HUES48 (cell line): ENCODE results near the gene JMJD8.

Experiments used
- H3K27ac ChIP-seq: one replicate; pipeline ENCODE4 v1.7.0; 2013; ENCODE audit warnings: low read depth, low read length, inconsistent platforms
- H3K27me3 ChIP-seq: 2 replicates; pipeline ENCODE4 v1.6.1; 2013; ENCODE audit warnings: mild to moderate bottlenecking, low read length; ENCODE audit not compliant: control insufficient read depth, insufficient read depth
- H3K36me3 ChIP-seq: 2 replicates; pipeline ENCODE4 v1.6.1; 2013; ENCODE audit warnings: low read length; ENCODE audit not compliant: control insufficient read depth, insufficient read depth
- H3K4me1 ChIP-seq: 2 replicates; pipeline ENCODE4 v1.6.1; 2013; ENCODE audit warnings: mild to moderate bottlenecking, low read length; ENCODE audit not compliant: control insufficient read depth, insufficient read depth
- H3K4me3 ChIP-seq: 2 replicates; pipeline ENCODE4 v1.5.1; 2013; ENCODE audit warnings: mild to moderate bottlenecking, low read depth, low read length
- H3K9ac ChIP-seq: 2 replicates; pipeline ENCODE4 v1.6.1; 2013; ENCODE audit warnings: mild to moderate bottlenecking, low read depth, low read length, moderate library complexity
- H3K9me3 ChIP-seq: 2 replicates; pipeline ENCODE4 v1.6.1; 2013; ENCODE audit warnings: low read length; ENCODE audit not compliant: control insufficient read depth, insufficient read depth

The JMJD8 gene

GRCh38 chr16:649631-650030 is 34.5 kb downstream of the JMJD8 start:
- Histone ChIP-seq H3K27ac (peak overlapping the region; percentile 86), H3K4me1 (peaks cover 4% of the 10 kb centered on the region; the same call in 1 of the 2 replicates), H3K4me3 (peak overlapping the region; percentile 79), H3K36me3 (peaks cover 15% of the 10 kb centered on the region; the same call in 1 of the 2 replicates), H3K9ac (peak overlapping the region; percentile 48; the same call in 1 of the 2 replicates), H3K9me3 (no peaks in the 10 kb centered on the region), H3K27me3 (no peaks in the 10 kb centered on the region)

DNA sequence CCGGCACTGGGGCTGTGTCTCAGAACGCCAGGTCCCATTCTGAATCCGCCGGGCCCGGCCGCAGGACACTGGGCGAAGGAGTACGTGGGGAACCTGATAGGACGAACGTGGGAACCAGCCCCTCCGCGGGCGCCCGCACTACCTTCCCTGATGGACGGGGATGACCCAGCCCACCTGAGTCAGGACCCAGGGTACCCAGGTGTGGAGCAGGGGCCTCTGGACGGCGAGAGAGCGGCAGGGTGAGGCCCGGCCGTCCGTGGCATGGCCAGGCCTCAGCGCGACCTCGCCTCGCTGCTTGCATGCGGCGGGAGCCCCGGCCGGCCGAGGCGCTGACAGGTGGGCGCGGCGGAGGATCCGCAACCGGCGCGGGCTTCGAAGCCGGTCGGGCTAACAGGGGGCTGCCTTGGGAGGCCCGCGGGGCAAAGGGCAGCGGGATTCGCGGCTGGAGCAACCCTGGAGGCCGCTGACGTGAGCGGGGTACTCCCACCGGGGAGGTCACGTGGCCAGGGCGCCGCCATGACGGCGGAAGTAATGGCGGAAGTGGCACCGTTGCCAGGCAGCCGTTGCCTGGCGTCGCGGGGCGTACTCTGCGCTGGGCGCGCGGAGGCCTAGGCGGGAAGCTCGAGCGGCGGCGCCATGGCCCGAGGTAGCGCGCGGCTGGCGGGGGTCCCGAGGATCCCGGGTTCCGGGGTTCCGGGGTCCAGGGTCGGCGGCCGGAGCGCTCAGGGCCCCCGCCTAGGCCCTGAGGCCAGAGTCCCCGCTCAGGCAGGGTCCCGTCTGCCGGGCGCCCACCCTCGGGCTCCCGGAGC is 35.1 kb downstream of the JMJD8 start, which contains the start of gene WDR90:
Gene WDR90 (plus strand): TSS at position 585 of the 809 bp plus-strand sequence. CDS start 52 bp downstream, at position 637.
- Histone ChIP-seq H3K27me3 (no peaks in the 10 kb centered on the region), H3K36me3 (peaks cover 14% of the 10 kb centered on the region; the same call in 1 of the 2 replicates), H3K4me1 (peaks cover 4% of the 10 kb centered on the region; the same call in 1 of the 2 replicates), H3K9ac (peak within 1 kb of the TSS; percentile 71; the same call in 1 of the 2 replicates), H3K4me3 (peak within 1 kb of the TSS; percentile 79), H3K27ac (peak within 1 kb of the TSS; percentile 86), H3K9me3 (no peaks in the 10 kb centered on the region)

DNA sequence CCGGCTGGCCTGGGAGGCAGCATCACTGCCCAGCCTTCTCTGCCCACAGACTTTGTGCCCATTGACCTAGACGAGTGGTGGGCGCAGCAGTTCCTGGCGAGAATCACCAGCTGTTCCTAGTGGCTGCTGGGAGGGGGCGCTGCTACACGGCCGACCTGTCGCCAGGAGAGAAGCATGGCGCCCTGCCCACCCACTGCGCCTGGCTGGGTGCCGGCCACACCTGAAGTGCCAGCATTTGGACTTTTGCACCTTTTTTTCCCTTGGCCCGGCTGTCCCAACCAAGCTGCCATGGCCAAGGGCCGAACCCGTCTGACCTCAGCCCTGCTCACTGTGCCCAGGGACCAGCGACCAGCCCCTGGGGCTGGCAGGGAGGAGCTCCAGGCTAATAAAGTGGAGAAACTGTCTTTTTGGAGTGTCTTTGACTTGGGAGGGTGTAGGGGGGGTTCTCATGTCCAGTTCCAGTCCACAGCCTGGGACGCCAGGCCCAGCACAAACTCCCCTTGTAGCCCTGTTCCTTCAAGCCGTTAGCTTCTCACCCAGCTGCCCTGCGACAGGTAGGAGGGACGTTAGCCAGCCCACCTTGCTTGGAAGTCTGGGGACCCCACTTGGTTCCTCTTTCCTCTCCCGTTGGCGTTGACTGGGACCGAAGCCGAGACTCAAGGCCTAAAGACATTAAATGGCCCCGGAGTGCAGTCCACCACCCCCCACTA is 35.9 kb downstream of the JMJD8 start:
- Histone ChIP-seq H3K4me3 (peak overlapping the region; percentile 79), H3K36me3 (peaks cover 7% of the 10 kb centered on the region; the same call in 1 of the 2 replicates), H3K27ac (peak overlapping the region; percentile 86), H3K9ac (no peak overlapping the region), H3K27me3 (no peaks in the 10 kb centered on the region), H3K9me3 (no peaks in the 10 kb centered on the region), H3K4me1 (peaks cover 4% of the 10 kb centered on the region; the same call in 1 of the 2 replicates)

- H3K27me3 ChIP-seq: no peaks in the 10 kb centered on the region
- H3K4me1 ChIP-seq: peaks cover 8% of the 10 kb centered on the region
- H3K9ac ChIP-seq: no peak overlapping the region
- H3K27ac ChIP-seq: no peak overlapping the region
- H3K4me3 ChIP-seq: no peak overlapping the region
- peaks cover 2% of the 10 kb centered on the region; the same call in 1 of the 2 replicates for H3K36me3 ChIP-seq
- H3K9me3 ChIP-seq: no peaks in the 10 kb centered on the region
Observed at GRCh38 chr16:647173-647902, 36.8 kb downstream of the JMJD8 start.

- no peak overlapping the region for H3K4me3 ChIP-seq
- H3K4me1 ChIP-seq: peaks cover 8% of the 10 kb centered on the region
- no peaks in the 10 kb centered on the region for H3K36me3 ChIP-seq
- no peaks in the 10 kb centered on the region for H3K9me3 ChIP-seq
- no peak overlapping the region for H3K9ac ChIP-seq
- no peaks in the 10 kb centered on the region for H3K27me3 ChIP-seq
- no peak overlapping the region for H3K27ac ChIP-seq
Observed at GRCh38 chr16:646679-647172, 37.4 kb downstream of the JMJD8 start.

DNA sequence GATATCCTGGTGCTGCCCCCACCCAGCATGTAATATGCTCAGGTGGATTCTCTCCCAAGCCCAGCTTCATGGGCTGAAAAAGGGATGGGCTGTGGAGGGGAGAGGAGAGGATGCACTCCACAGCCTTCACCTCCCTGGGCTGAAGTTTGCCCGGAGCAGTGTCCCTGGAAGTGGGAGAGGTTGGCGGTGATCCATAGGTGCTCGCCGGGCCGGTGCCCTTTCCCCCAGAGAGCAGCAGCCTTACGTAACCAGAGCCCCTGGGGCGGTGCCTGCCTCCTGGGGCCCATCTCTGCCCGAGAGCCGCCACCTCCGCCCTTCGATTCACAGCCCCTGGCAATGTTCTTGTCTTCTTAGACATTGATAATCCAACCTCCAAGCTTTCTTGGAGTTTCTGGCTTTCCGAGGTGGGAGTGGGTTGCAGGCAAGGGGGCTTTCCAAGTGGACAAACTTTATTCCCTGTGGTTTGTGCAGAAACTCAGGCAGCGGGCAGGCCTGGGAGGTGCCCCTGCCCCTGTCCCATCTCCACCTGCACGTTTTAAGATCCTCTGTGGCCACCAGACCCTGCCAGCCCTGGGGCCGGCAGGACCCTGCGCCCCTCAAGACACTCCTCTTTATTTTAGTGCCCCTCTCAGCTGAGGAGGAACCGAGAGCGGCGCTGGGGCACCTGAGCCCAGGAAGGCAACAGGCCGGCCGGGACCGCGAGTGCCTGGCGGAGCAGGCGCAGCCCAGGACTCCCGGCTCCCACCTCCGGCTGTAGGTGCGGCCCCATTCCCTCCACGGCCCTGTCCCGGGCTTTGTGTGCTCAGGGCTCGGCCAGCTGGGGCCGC is 38.1 kb downstream of the JMJD8 start:
- no peak overlapping the region for H3K9ac ChIP-seq
- no peaks in the 10 kb centered on the region for H3K27me3 ChIP-seq
- peaks cover 8% of the 10 kb centered on the region for H3K4me1 ChIP-seq

GRCh38 chr16:644556-644955 is 39.6 kb downstream of the JMJD8 start:
- Histone ChIP-seq H3K36me3 (no peaks in the 10 kb centered on the region), H3K4me3 (no peak overlapping the region), H3K9ac (no peak overlapping the region), H3K27ac (no peak overlapping the region), H3K4me1 (peaks cover 8% of the 10 kb centered on the region), H3K9me3 (no peaks in the 10 kb centered on the region), H3K27me3 (no peaks in the 10 kb centered on the region)

More for the DNA sequence above, 38.1 kb downstream of the JMJD8 start:
- no peak overlapping the region for H3K4me3 ChIP-seq
- no peak overlapping the region for H3K27ac ChIP-seq
- no peaks in the 10 kb centered on the region for H3K9me3 ChIP-seq
- H3K36me3 ChIP-seq: no peaks in the 10 kb centered on the region

GRCh38 chr16:643050-643368 is 41.1 kb downstream of the JMJD8 start:
- Histone ChIP-seq H3K27ac (no peak overlapping the region), H3K4me1 (peaks cover 11% of the 10 kb centered on the region), H3K9ac (no peak overlapping the region)

GRCh38 chr16:642189-643049 is 41.7 kb downstream of the JMJD8 start:
- peak overlapping the region; percentile 74 for H3K4me3 ChIP-seq
- H3K36me3 ChIP-seq: no peaks in the 10 kb centered on the region
- H3K27me3 ChIP-seq: no peaks in the 10 kb centered on the region
- peak overlapping the region; percentile 12 for H3K27ac ChIP-seq
- H3K9me3 ChIP-seq: no peaks in the 10 kb centered on the region
- peak overlapping the region; percentile 55; the same call in 1 of the 2 replicates for H3K9ac ChIP-seq
- H3K4me1 ChIP-seq: peaks cover 17% of the 10 kb centered on the region

More at GRCh38 chr16:643050-643368, 41.1 kb downstream of the JMJD8 start:
- Histone ChIP-seq H3K27me3 (no peaks in the 10 kb centered on the region), H3K4me3 (peak overlapping the region; percentile 74), H3K9me3 (no peaks in the 10 kb centered on the region), H3K36me3 (no peaks in the 10 kb centered on the region)
